RWPE1 (cell line): ENCODE results near the gene TTC29.

ENCODE experiments used
- CTCF ChIA-PET: fragments of 350-600 bp; sonication (Branson Sonifier 250); formaldehyde crosslinking; extraction: SDS; loops from one replicate; lab custom pipeline; 2021; lab: Yijun Ruan, JAX
- POLR2A ChIA-PET: fragments of 400-600 bp; formaldehyde crosslinking; extraction: SDS; loops from one replicate; lab custom pipeline; 2020; ENCODE audit warnings: antibody characterized with exemption; ENCODE audit not compliant: low non-redundant PET; lab: Yijun Ruan, JAX
- DNase-seq: peaks from one replicate; pipeline ENCODE4 v3.0.0; 2012; ENCODE audit warnings: low spot score
- H3K27ac ChIP-seq: fragments of 450-650 bp; 2 replicates; pipeline ENCODE4 v1.5.1; 2017
- CTCF ChIP-seq: fragments of 450-650 bp; conservative IDR thresholded peaks from 2 replicates; pipeline ENCODE4 v1.5.1; 2017; ENCODE audit warnings: low read depth, mild to moderate bottlenecking

TTC29 gene, protein sequence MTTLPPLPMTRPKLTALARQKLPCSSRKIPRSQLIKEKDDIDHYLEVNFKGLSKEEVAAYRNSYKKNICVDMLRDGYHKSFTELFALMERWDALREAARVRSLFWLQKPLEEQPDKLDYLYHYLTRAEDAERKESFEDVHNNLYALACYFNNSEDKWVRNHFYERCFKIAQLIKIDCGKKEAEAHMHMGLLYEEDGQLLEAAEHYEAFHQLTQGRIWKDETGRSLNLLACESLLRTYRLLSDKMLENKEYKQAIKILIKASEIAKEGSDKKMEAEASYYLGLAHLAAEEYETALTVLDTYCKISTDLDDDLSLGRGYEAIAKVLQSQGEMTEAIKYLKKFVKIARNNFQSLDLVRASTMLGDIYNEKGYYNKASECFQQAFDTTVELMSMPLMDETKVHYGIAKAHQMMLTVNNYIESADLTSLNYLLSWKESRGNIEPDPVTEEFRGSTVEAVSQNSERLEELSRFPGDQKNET

DNA sequence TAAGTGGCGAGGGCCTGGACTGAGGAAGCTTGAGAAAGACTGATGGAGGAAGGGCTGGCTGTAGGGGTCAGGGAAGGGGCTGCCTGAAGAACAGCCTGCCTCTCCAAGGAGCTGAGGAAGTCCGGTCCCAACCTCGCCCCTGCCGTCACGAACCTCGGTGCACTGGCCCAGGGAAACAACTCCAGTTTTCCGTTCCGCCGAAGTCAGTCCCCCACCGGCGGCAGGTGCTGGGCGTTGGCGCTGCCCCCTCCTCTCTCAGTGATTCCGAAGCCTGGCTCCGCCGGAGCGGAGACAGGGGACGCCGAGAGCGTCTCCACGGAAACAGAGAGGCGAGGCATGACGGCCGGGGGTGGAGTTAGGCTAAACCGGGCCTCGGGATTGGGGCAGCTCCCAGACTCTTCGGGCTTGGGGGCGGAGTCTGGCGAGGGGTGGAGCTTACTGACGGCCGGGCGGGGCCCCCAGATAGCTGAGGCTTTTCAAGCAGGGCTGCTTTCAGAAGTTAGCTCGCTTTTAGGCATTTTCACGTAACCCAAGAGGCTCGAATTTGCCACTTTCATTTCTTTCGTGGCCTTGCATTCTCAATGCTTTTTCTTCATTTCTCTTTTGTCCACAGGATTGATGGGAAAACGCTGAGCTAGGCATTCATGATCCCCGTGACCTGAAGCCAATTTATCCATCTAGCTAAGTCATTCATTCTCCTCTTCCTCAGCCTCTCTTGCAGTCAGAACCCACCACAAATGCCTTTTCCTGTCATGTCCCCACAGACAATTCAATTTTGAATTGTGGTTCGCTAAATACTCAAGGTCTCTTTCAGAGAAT, at the start of gene TTC29:
Gene TTC29, minus strand, starts transcription at position 309 of the 819 bp plus-strand sequence. CDS start 5,969 bp downstream, outside the sequence.
- TF ChIP-seq CTCF = no peak
- ChIA-PET POLR2A (no interaction called here), CTCF (interaction anchor here (0.6 to 0.7 kb wide), 2 partner anchors 14 to 156 kb away, joined by 3 read pairs; no protein-coding TSS in a partner anchor)
- peak; percentile 93 for DNase-seq
- H3K27ac ChIP-seq = no peak within 1 kb of the TSS

- no peak for DNase-seq
- ChIA-PET CTCF (no interaction called here), POLR2A (interaction anchor here (0.6 kb wide), 1 partner anchor 186 kb away, joined by 3 read pairs; no protein-coding TSS in a partner anchor)
- H3K27ac ChIP-seq = no peak overlapping the region
- TF ChIP-seq CTCF = no peak
Observed at GRCh38 chr4:146981651-146982050, 36.0 kb upstream of the TTC29 start.

DNA sequence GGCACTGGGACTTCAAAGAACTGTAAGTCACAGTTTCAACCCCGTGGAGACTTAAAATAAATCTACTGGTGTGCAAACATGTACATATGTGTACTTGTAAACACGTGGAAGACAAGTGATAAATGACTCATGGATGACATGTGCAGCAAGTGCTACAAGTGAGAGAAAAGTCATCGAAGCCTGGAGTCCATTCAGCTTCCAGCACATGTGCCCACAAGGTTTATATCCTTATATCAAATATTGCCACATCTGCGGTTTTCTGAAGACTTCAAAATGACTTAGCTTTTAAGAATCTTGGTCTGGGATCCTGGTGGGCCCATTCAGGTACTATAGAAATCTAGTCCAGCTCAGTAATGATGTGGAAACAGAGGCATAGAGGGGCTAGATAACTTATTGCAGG, 33.0 kb upstream of the TTC29 start:
- TF ChIP-seq CTCF = no peak
- ChIA-PET POLR2A (no interaction called here), CTCF (no interaction called here)

GRCh38 chr4:146976145-146976544, 30.5 kb upstream of the TTC29 start:
- DNase-seq = no peak
- no peak for TF ChIP-seq CTCF
- ChIA-PET CTCF (no interaction called here), POLR2A (no interaction called here)
- no peak overlapping the region for H3K27ac ChIP-seq

More for the DNA sequence above, 33.0 kb upstream of the TTC29 start:
- H3K27ac ChIP-seq = no peak overlapping the region
- no peak for DNase-seq

DNA sequence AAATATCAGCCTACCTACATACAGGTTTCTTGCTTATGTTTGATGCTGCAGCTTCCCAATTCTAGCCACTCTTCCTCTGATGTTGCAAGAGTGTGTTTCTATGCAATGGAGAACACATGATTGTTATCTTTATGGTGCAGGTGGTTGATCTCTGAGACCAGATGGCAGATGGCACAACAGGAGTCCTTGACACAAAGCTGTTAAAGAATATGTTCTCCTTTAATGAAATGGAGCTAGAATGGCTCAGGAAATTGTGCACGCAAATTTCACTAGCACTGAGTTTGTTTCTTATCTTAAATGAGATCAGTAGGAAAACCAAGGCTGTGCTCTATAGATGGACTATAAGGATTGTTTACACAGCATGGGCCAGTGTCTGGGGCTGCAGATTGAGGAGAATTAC, 29.9 kb upstream of the TTC29 start:
- H3K27ac ChIP-seq = no peak overlapping the region
- POLR2A ChIA-PET = no interaction called here
- no peak for DNase-seq
- TF ChIP-seq CTCF = no peak
- CTCF ChIA-PET = no interaction called here

DNA sequence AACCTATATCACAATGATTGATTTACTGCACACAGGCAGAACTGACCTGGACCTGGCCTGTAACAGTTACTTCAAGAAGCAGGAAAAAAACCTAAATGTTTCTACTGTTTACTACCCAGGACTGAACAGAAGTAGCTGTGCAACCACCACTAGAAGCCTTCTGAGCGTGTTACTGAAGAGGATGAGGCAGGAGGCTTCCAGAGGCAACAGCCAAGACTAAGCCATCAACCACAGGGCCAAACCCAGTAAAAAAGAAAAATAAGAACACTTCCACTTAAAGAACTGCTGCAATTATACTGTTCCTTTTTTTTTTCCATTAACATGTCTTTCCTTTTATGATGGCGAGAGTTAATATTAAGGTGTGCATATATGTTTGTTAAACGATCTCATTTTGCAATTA, 29.4 kb upstream of the TTC29 start:
- DNase-seq = no peak
- CTCF ChIA-PET = no interaction called here
- TF ChIP-seq CTCF = no peak
- no peak overlapping the region for H3K27ac ChIP-seq
- POLR2A ChIA-PET = no interaction called here
